Peyer's patch (tissue), 4 donors: ENCODE measurements around the gene CDK11A.
"Not testable (repeated sequence)": the region's sequence is repeated elsewhere in the genome, so short reads cannot be mapped to it uniquely, and the experiment has no call there.

Source experiments
- POLR2A ChIP-seq, 2 donors: fragments of 450-650 bp; IDR thresholded peaks; one replicate each; pipeline ENCODE4 v1.5.1; 2017; ENCODE audit warnings: antibody characterized with exemption in 2 of 2, mild to moderate bottlenecking in 2 of 2, moderate library complexity in 2 of 2
- TF ChIP-seq, protein P1 (sequence below), 6 experiments: fragments of 450-650 bp in 4 of 6; fragments of 200-600 bp in 2 of 6; sonication (generic) in 1 of 6; IDR thresholded peaks; one replicate each; pipeline ENCODE4 v1.5.1; 2017 to 2019; ENCODE audit warnings: antibody characterized with exemption in 6 of 6, mild to moderate bottlenecking in 3 of 6, moderate library complexity in 1 of 6

DNA sequence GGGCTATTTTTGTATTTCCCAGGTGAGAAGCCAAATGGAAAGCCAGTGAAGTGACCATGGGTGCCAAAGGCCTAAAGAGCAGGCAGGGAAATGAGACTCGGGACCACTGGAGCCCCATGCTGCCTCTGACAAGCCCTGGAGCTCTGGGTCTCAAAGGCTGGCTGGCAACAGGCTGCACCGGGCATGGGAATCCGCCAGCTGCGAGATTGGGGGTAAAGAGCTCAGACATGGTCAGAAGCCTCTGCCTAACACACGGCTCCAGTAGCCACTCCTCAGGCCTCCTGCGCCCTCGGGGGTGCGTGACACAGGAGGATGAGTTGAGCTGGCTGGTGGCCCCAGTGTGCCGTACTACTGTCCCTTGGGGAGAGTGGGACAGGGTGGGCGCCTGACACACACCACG, 59.8 kb downstream of the CDK11A start:
- TF ChIP-seq, protein P1, sequence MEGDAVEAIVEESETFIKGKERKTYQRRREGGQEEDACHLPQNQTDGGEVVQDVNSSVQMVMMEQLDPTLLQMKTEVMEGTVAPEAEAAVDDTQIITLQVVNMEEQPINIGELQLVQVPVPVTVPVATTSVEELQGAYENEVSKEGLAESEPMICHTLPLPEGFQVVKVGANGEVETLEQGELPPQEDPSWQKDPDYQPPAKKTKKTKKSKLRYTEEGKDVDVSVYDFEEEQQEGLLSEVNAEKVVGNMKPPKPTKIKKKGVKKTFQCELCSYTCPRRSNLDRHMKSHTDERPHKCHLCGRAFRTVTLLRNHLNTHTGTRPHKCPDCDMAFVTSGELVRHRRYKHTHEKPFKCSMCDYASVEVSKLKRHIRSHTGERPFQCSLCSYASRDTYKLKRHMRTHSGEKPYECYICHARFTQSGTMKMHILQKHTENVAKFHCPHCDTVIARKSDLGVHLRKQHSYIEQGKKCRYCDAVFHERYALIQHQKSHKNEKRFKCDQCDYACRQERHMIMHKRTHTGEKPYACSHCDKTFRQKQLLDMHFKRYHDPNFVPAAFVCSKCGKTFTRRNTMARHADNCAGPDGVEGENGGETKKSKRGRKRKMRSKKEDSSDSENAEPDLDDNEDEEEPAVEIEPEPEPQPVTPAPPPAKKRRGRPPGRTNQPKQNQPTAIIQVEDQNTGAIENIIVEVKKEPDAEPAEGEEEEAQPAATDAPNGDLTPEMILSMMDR (IDR thresholded peaks at IDR 0.05), result not testable (repeated sequence)
- not testable (repeated sequence) for TF ChIP-seq POLR2A (IDR thresholded peaks at IDR 0.05)
